Measurements from ENCODE around the gene BRI3BP. TPM values are rescaled to one million over a fixed set of nuclear protein-coding genes. Genes with fewer than 3 reads are reported as not detected.

BRI3BP gene
- total and polyA plus RNA-seq, 7 donors, result 1.3 to 22.1 (median 2.9) TPM

DNA sequence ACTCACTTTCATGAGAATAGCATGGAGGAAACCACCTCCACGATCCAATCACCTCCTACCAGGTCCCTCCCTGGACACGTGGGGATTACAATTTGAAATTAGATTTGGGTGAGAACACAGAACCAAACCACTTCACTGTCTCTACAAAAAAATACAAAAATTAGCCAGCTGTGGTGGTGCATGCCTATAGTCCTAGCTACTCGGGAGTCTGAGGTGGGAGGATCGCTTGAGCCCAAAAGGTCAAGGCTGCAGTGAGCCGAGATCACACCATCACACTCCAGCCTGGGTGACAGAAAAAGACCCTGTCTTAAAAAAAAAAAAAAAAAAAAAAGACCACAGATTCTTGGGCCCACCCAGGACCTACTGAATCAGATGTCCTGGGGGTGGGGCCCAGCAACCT lies 28.3 kb downstream of the BRI3BP start:
- WGBS, 2 donors, result 77 to 88% methylated on average over 5 of the region's 5 CpGs
- no peak for TF ChIP-seq POLR2A (IDR thresholded peaks at IDR 0.05)
- TF ChIP-seq EP300 (IDR thresholded peaks at IDR 0.05), result no peak
- no peak for TF ChIP-seq POLR2AphosphoS5 (IDR thresholded peaks at IDR 0.05)
- TF ChIP-seq, protein P1, sequence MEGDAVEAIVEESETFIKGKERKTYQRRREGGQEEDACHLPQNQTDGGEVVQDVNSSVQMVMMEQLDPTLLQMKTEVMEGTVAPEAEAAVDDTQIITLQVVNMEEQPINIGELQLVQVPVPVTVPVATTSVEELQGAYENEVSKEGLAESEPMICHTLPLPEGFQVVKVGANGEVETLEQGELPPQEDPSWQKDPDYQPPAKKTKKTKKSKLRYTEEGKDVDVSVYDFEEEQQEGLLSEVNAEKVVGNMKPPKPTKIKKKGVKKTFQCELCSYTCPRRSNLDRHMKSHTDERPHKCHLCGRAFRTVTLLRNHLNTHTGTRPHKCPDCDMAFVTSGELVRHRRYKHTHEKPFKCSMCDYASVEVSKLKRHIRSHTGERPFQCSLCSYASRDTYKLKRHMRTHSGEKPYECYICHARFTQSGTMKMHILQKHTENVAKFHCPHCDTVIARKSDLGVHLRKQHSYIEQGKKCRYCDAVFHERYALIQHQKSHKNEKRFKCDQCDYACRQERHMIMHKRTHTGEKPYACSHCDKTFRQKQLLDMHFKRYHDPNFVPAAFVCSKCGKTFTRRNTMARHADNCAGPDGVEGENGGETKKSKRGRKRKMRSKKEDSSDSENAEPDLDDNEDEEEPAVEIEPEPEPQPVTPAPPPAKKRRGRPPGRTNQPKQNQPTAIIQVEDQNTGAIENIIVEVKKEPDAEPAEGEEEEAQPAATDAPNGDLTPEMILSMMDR (IDR thresholded peaks at IDR 0.05), result no peak
- intact Hi-C loops (cut with DNase I), result no loop called here

DNA sequence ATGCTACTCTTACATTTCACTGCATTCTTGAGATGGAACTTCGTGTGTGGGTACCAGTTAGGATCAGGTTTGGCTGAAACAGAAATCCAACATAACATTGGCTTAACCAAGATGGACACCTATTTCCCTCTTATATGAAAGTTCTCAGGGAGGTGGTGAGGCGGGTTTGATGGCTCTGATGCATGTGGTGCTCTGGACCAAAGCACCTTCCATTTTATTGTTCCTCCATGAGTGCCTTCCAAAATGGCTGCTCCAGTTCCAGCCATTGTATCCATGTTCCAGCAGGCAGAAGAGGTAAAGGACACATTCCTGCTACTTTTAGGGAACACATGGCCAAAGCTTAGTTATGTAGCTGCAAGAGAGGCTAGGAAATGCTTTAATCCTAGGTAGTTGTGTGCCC lies 29.6 kb downstream of the BRI3BP start:
- intact Hi-C loops (cut with DNase I), result no loop called here
- Histone ChIP-seq H3K36me3 (peaks cover 0 to 4% (median 0%) of the 10 kb centered on the region in 4 donors), H3K4me3 (no peak overlapping the region), H3K27me3 (no peaks in the 10 kb centered on the region), H3K27ac (no peak overlapping the region), H3K9me3 (no peaks in the 10 kb centered on the region), H3K4me1 (no peaks in the 10 kb centered on the region)
- TF ChIP-seq EP300 (IDR thresholded peaks at IDR 0.05) (no peak), POLR2AphosphoS5 (IDR thresholded peaks at IDR 0.05) (no peak), POLR2A (IDR thresholded peaks at IDR 0.05) (no peak)
- WGBS, 2 donors, result 98 to 100% methylated on average over 2 of the region's 2 CpGs
- no peak for DNase-seq

More for the DNA sequence above, 28.3 kb downstream of the BRI3BP start:
- Histone ChIP-seq H3K4me3 (no peak overlapping the region), H3K4me1 (no peaks in the 10 kb centered on the region), H3K9me3 (no peaks in the 10 kb centered on the region), H3K27me3 (no peaks in the 10 kb centered on the region), H3K27ac (no peak overlapping the region), H3K36me3 (peaks cover 0 to 4% (median 0%) of the 10 kb centered on the region in 4 donors)
- DNase-seq, result no peak

DNA sequence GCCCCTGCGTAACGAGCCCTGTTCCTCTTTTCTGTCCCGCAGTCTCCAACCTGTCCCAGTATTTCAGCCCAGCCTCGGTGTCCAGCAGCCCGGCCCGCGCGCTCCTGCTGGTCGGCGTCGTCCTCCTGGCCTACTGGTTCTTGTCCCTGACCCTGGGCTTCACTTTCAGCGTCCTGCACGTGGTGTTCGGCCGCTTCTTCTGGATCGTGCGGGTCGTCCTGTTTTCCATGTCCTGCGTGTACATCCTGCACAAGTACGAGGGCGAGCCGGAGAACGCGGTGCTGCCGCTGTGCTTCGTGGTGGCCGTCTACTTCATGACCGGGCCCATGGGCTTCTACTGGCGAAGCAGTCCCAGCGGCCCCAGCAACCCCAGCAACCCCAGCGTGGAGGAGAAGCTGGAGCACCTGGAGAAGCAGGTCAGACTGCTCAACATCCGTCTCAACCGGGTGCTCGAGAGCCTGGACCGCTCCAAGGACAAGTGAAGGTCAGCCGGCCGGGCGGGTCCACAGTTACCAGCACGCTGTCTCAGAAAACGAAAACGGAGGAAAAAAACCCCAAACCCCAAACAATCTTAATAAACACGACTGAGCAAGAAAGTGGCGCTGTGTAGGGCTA lies 31.6 kb downstream of the BRI3BP start:
- no peak for DNase-seq
- H3K4me3 ChIP-seq, result no peak overlapping the region
- WGBS, 2 donors, result 94 to 95% methylated on average over 43 of the region's 43 CpGs
- no peaks in the 10 kb centered on the region for H3K27me3 ChIP-seq
- no peaks in the 10 kb centered on the region for H3K4me1 ChIP-seq
- H3K27ac ChIP-seq, result no peak overlapping the region
- H3K9me3 ChIP-seq, result no peaks in the 10 kb centered on the region
- peaks cover 0 to 4% (median 0%) of the 10 kb centered on the region in 4 donors for H3K36me3 ChIP-seq
- intact Hi-C loops (cut with DNase I), result no loop called here
- TF ChIP-seq POLR2A (IDR thresholded peaks at IDR 0.05), result no peak
- TF ChIP-seq, protein P1 (IDR thresholded peaks at IDR 0.05), result no peak
- no peak for TF ChIP-seq POLR2AphosphoS5 (IDR thresholded peaks at IDR 0.05)
- TF ChIP-seq EP300 (IDR thresholded peaks at IDR 0.05), result no peak

DNA sequence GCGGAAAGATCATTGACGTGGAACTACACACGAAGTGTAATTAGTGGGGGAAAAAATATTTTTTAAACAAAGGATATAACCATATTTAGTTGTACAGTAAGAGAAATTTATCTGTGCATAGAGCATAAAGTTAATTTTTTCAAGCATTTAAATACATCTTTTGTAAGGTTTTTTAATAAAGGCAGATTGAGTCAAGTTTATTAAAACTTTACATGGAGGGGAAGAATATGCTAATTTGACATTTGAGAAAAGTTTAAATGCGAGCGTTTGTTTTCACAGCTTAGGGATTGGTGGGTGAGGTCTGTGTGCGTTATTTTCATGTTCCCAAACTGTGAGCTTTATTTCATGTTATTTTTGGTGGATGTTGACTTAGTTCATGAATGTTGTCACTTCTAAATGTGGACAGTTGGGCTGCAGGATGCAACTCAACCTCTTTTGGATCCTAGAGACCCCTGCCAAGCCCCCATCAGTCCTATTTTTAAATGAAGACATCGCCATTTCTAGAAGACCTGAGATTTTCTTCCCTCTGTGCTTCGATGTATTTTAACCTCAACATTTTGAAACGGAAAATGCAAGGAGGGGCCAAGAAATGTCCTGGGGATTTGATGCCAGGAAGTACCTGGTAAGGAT lies 32.3 kb downstream of the BRI3BP start:
- Histone ChIP-seq H3K4me1 (no peaks in the 10 kb centered on the region), H3K27me3 (no peaks in the 10 kb centered on the region), H3K36me3 (peaks cover 0 to 4% (median 0%) of the 10 kb centered on the region in 4 donors), H3K9me3 (no peaks in the 10 kb centered on the region), H3K4me3 (no peak overlapping the region), H3K27ac (no peak overlapping the region)
- intact Hi-C loops (cut with DNase I), result no loop called here
- no peak for DNase-seq
- TF ChIP-seq POLR2A (IDR thresholded peaks at IDR 0.05) (no peak), EP300 (IDR thresholded peaks at IDR 0.05) (no peak), POLR2AphosphoS5 (IDR thresholded peaks at IDR 0.05) (no peak)
- TF ChIP-seq, protein P1 (IDR thresholded peaks at IDR 0.05), result no peak
- WGBS, 2 donors, result 93 to 94% methylated on average over 9 of the region's 9 CpGs

DNA sequence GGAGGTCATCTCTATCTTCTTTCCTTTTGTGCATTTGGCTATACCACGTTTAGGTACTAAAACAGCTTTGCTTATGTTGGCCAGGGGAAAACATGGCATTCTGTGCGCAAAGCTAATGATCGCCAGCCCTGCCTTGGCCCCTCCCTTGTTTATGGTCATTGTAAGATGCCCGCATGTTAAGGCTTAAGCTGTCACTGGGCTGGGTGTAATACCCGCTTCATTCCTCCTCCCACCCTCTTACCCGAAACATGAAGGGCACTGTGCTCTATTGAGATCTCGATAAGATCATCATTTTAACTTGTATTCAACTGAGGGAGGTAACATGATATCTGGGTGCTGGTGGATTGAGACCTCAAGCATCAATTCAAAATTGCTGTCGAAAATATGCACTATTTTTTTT lies 34.7 kb downstream of the BRI3BP start:
- Histone ChIP-seq H3K4me1 (no peaks in the 10 kb centered on the region), H3K4me3 (no peak overlapping the region), H3K27ac (no peak overlapping the region), H3K9me3 (no peaks in the 10 kb centered on the region), H3K36me3 (peaks cover 0 to 4% (median 0%) of the 10 kb centered on the region in 4 donors), H3K27me3 (no peaks in the 10 kb centered on the region)
- no peak for DNase-seq
- TF ChIP-seq, protein P1 (IDR thresholded peaks at IDR 0.05), result no peak
- TF ChIP-seq POLR2A (IDR thresholded peaks at IDR 0.05) (no peak), EP300 (IDR thresholded peaks at IDR 0.05) (no peak)
- 88 to 94% methylated on average over 8 of the region's 8 CpGs for WGBS, 2 donors
- intact Hi-C loops (cut with DNase I), result no loop called here

Data from sigmoid colon (tissue), 7 donors.